Endothelial cell (in vitro differentiated cells): ENCODE measurements around the gene ACSF2. TPM values are rescaled to one million over a fixed set of nuclear protein-coding genes. Genes with fewer than 3 reads are reported as not detected.
A peak's percentile ranks its signal among the peaks of the same experiment; 100 is the strongest.

Source experiments
- DNase-seq: peaks from one replicate; pipeline ENCODE4 v3.0.0; 2021; ENCODE audit warnings: low spot score
- H3K27ac Mint-ChIP-seq: one replicate; pipeline ENCODE4 v1.8.0; 2021; ENCODE audit warnings: mixed read lengths, inconsistent platforms; ENCODE audit not compliant: unreplicated experiment
- H3K27me3 Mint-ChIP-seq: one replicate; pipeline ENCODE4 v1.8.0; 2021; ENCODE audit warnings: mild to moderate bottlenecking, moderate library complexity, mixed read lengths, inconsistent platforms; ENCODE audit not compliant: unreplicated experiment
- H3K36me3 Mint-ChIP-seq: one replicate; pipeline ENCODE4 v1.8.0; 2021; ENCODE audit warnings: mild to moderate bottlenecking, low read depth, mixed read lengths, inconsistent platforms; ENCODE audit not compliant: unreplicated experiment
- H3K4me1 Mint-ChIP-seq: one replicate; pipeline ENCODE4 v1.8.0; 2021; ENCODE audit warnings: mild to moderate bottlenecking, mixed read lengths, inconsistent platforms; ENCODE audit not compliant: unreplicated experiment
- H3K4me3 Mint-ChIP-seq: one replicate; pipeline ENCODE4 v1.8.0; 2021; ENCODE audit warnings: mild to moderate bottlenecking, mixed read lengths, inconsistent platforms; ENCODE audit not compliant: unreplicated experiment
- H3K9me3 Mint-ChIP-seq: one replicate; pipeline ENCODE4 v1.8.0; 2021; ENCODE audit warnings: mixed read lengths, inconsistent platforms; ENCODE audit not compliant: unreplicated experiment
- total RNA-seq: library from RNA; stranded (reverse); fragmentation: NEBNext Ultra II Directional; extraction: Animal tissue kit (Norgen Biotek cat#: 25700); gene quantifications from one replicate; pipeline ENCODE4 v1.2.1, GENCODE V29; 2021; ENCODE audit not compliant: unreplicated experiment
- TF ChIP-seq, protein P1 (sequence below): fragments of 200-600 bp; sonication (generic); IDR thresholded peaks from one replicate; pipeline ENCODE4 v1.5.0; 2021; ENCODE audit warnings: antibody characterized with exemption; ENCODE audit not compliant: unreplicated experiment

ACSF2 gene
- total RNA-seq, 1 donor from 2014 or later = 51.0 TPM

DNA sequence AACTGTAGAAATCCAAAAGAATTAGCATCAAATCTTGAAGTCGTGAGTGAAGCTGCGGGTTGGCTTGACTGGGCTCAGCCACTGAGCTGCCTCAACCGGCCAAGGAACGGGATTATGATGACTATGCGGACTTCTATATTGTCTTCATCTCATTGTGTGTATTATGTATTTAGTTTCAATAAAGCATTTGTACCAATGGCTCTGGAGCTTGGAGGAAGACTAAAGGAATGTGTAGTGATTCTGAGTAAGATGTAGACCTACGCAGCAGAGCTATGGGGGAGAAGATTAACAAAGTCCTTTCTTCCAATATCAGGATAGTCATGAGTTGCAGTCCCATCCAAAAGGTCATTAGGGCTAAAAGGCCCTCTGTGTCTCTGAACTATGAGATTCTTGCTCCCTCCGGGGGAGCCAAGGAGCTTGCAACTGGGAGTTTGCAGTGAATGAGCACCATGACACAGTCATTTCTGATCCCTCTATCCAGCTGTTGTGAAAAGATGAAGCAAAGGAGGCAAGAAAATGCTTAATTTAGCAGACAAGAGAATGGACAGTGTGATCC is 44.7 kb upstream of the ACSF2 start:
- peaks cover 38% of the 10 kb centered on the region for H3K36me3 Mint-ChIP-seq
- H3K27ac Mint-ChIP-seq = no peak overlapping the region
- no peaks in the 10 kb centered on the region for H3K9me3 Mint-ChIP-seq
- H3K27me3 Mint-ChIP-seq = no peaks in the 10 kb centered on the region
- no peak overlapping the region for H3K4me3 Mint-ChIP-seq
- no peaks in the 10 kb centered on the region for H3K4me1 Mint-ChIP-seq
- TF ChIP-seq, protein P1, sequence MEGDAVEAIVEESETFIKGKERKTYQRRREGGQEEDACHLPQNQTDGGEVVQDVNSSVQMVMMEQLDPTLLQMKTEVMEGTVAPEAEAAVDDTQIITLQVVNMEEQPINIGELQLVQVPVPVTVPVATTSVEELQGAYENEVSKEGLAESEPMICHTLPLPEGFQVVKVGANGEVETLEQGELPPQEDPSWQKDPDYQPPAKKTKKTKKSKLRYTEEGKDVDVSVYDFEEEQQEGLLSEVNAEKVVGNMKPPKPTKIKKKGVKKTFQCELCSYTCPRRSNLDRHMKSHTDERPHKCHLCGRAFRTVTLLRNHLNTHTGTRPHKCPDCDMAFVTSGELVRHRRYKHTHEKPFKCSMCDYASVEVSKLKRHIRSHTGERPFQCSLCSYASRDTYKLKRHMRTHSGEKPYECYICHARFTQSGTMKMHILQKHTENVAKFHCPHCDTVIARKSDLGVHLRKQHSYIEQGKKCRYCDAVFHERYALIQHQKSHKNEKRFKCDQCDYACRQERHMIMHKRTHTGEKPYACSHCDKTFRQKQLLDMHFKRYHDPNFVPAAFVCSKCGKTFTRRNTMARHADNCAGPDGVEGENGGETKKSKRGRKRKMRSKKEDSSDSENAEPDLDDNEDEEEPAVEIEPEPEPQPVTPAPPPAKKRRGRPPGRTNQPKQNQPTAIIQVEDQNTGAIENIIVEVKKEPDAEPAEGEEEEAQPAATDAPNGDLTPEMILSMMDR = no peak
- DNase-seq = no peak

DNA sequence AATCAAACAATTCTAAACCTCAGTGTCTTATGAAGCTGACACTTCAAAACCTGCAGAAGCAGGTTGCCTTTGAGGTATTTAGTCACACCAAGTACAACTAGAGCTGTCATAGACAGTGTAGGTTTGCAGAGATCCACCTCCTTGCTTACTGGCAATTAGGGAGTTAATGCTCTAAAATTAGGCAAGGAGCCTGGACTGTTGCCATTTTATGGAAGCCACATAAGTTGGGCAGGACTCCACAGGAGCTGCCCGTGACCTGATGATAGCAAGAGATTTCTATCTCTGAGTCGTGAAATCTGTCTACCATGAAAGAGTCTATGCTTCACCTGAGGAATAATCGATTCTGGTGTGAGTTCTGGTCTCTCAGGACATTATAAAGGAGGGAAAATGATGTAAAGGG is 44.1 kb upstream of the ACSF2 start:
- H3K9me3 Mint-ChIP-seq = no peaks in the 10 kb centered on the region
- DNase-seq = no peak
- H3K36me3 Mint-ChIP-seq = peaks cover 44% of the 10 kb centered on the region
- no peak overlapping the region for H3K27ac Mint-ChIP-seq
- H3K4me3 Mint-ChIP-seq = no peak overlapping the region
- H3K4me1 Mint-ChIP-seq = no peaks in the 10 kb centered on the region
- H3K27me3 Mint-ChIP-seq = no peaks in the 10 kb centered on the region
- TF ChIP-seq, protein P1 = no peak

DNA sequence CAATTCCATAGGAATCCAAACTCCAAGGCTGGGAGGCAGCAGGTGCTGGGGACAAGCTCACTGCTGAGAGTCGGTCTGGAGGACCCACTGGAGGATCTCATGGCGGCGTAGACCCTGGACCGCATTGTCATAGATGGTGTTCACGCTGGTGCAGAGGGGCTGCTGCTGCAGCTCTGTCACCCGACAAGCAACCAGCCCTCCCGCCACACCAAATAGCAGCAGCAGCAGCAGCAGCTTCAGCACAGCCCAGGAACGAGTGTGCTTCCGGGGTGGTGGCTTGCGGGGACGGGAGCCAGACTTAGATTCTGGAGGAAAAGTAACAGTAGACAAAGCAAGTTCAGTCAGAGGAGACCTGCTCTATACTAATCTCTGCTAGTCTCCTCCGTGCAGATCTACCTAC is 43.1 kb upstream of the ACSF2 start:
- peaks cover 54% of the 10 kb centered on the region for H3K36me3 Mint-ChIP-seq
- H3K27me3 Mint-ChIP-seq = no peaks in the 10 kb centered on the region
- H3K4me3 Mint-ChIP-seq = no peak overlapping the region
- H3K4me1 Mint-ChIP-seq = no peaks in the 10 kb centered on the region
- no peak for DNase-seq
- H3K9me3 Mint-ChIP-seq = no peaks in the 10 kb centered on the region
- H3K27ac Mint-ChIP-seq = no peak overlapping the region
- TF ChIP-seq, protein P1 = no peak

DNA sequence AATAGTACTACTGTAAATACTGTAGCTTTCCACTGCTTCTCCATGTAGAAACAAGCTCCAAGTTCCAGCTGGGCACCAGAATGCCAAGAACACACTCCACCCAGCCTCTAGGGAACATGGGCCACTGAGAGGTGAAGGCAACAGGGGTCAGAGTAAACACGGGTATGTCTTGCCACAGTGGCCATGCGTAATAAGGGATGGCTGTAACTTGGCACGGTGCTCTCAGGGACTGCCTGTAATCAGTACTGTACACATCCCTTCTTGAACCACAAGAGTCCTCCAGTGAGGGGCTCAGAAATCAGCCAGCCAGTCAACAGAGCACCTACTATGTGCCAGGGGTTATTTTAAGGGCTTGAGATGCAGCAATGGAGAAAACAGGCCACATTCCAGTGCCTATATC is 39.5 kb upstream of the ACSF2 start:
- Mint-ChIP-seq H3K4me3 (no peak overlapping the region), H3K27ac (no peak overlapping the region), H3K27me3 (peaks cover 3% of the 10 kb centered on the region), H3K36me3 (peaks cover 66% of the 10 kb centered on the region), H3K4me1 (no peaks in the 10 kb centered on the region), H3K9me3 (no peaks in the 10 kb centered on the region)
- TF ChIP-seq, protein P1 = no peak
- DNase-seq = no peak

DNA sequence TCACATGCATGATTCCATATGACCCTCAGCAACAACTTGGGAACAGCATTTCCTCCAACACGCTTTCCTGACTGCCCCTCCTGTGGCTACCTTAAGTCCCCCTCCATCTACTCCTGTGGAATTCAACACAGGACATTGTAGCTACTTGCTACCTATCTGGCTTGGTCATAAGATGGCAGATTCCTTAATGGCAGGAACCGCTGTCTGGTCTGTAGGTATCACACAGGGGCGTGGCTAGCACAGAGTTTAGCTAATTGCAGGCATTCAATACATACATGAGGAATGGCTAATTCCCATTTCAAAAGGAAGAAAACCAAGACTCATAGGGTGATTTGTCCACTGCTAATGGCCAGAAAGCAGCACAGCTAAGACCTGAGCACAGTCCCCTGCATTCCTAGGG is 37.3 kb upstream of the ACSF2 start:
- H3K27ac Mint-ChIP-seq = peak overlapping the region; percentile 30
- DNase-seq = no peak
- H3K27me3 Mint-ChIP-seq = peaks cover 4% of the 10 kb centered on the region
- H3K9me3 Mint-ChIP-seq = no peaks in the 10 kb centered on the region
- H3K36me3 Mint-ChIP-seq = peaks cover 58% of the 10 kb centered on the region
- TF ChIP-seq, protein P1 = no peak
- no peaks in the 10 kb centered on the region for H3K4me1 Mint-ChIP-seq
- H3K4me3 Mint-ChIP-seq = peak overlapping the region; percentile 18
